Immature natural killer cell (primary cell): ENCODE results near the gene TNS3. TPM values are rescaled to one million over a fixed set of nuclear protein-coding genes. Genes with fewer than 3 reads are reported as not detected.

ENCODE experiments used
- DNase-seq, 3 donors: peaks; one replicate each; pipeline ENCODE4 v3.0.0; 2022; ENCODE audit warnings: mixed read lengths in 1 of 3
- H3K27ac Mint-ChIP-seq, 6 donors: one replicate each; pipeline ENCODE4 v1.8.0; 2020; ENCODE audit warnings: mixed read lengths in 6 of 6, mild to moderate bottlenecking in 5 of 6, inconsistent platforms in 4 of 6, moderate library complexity in 3 of 6
- H3K27me3 Mint-ChIP-seq, 3 donors: one replicate each; pipeline ENCODE4 v1.8.0; 2020 to 2021; ENCODE audit warnings: low read depth in 3 of 3, mild to moderate bottlenecking in 3 of 3, mixed read lengths in 3 of 3, moderate library complexity in 3 of 3, inconsistent platforms in 1 of 3
- H3K36me3 Mint-ChIP-seq, 3 donors: one replicate each; pipeline ENCODE4 v1.8.0; 2020; ENCODE audit warnings: mixed read lengths in 3 of 3, inconsistent platforms in 2 of 3, mild to moderate bottlenecking in 2 of 3
- H3K4me1 Mint-ChIP-seq, 2 donors: one replicate each; pipeline ENCODE4 v1.8.0; 2020; ENCODE audit warnings: inconsistent platforms in 2 of 2, mild to moderate bottlenecking in 2 of 2, mixed read lengths in 2 of 2, moderate library complexity in 1 of 2
- H3K4me3 Mint-ChIP-seq, 5 donors: one replicate each; pipeline ENCODE4 v1.8.0; 2020; ENCODE audit warnings: mild to moderate bottlenecking in 5 of 5, mixed read lengths in 5 of 5, inconsistent platforms in 3 of 5, moderate library complexity in 3 of 5
- H3K9me3 Mint-ChIP-seq, 6 donors: one replicate each; pipeline ENCODE4 v1.8.0; 2020; ENCODE audit warnings: mild to moderate bottlenecking in 6 of 6, mixed read lengths in 6 of 6, inconsistent platforms in 4 of 6, moderate library complexity in 3 of 6
- polyA plus RNA-seq, 3 donors: library from polyadenylated mRNA; unstranded; fragments of 300-500 nt; fragmentation: Illumina TruSeq; gene quantifications; one replicate each; pipeline ENCODE4 v1.2.3, GENCODE V29; 2021

TNS3 gene
- polyA plus RNA-seq, 3 donors from 2014 or later = 0.19 TPM; not detected in 2

GRCh38 chr7:47583739-47584535 lies 2.0 kb upstream of the TNS3 start:
- H3K4me1 Mint-ChIP-seq = no peaks in the 10 kb centered on the region
- H3K27me3 Mint-ChIP-seq = peaks cover 1 to 14% (median 11%) of the 10 kb centered on the region in 3 donors
- peaks cover 0 to 9% (median 3%) of the 10 kb centered on the region in 3 donors for H3K36me3 Mint-ChIP-seq
- H3K27ac Mint-ChIP-seq = no peak overlapping the region
- peaks cover 0 to 3% (median 0%) of the 10 kb centered on the region in 6 donors for H3K9me3 Mint-ChIP-seq
- no peak for DNase-seq
- no peak overlapping the region for H3K4me3 Mint-ChIP-seq

- no peak overlapping the region for H3K27ac Mint-ChIP-seq
- no peaks in the 10 kb centered on the region for H3K4me1 Mint-ChIP-seq
- peaks cover 0 to 9% (median 3%) of the 10 kb centered on the region in 3 donors for H3K36me3 Mint-ChIP-seq
- peaks cover 0 to 3% (median 0%) of the 10 kb centered on the region in 6 donors for H3K9me3 Mint-ChIP-seq
- no peak for DNase-seq
- H3K27me3 Mint-ChIP-seq = peaks cover 1 to 14% (median 11%) of the 10 kb centered on the region in 3 donors
- H3K4me3 Mint-ChIP-seq = no peak overlapping the region
These were observed 1.1 kb upstream of the TNS3 start for GRCh38 chr7:47582764-47583738.

GRCh38 chr7:47581438-47581803 lies 490 bp downstream of the TNS3 start:
- DNase-seq = no peak
- Mint-ChIP-seq H3K9me3 (peaks cover 0 to 1% (median 0%) of the 10 kb centered on the region in 6 donors), H3K27me3 (peaks cover 3 to 14% (median 12%) of the 10 kb centered on the region in 3 donors), H3K27ac (no peak overlapping the region), H3K4me1 (no peaks in the 10 kb centered on the region), H3K4me3 (no peak overlapping the region), H3K36me3 (peaks cover 0 to 9% (median 3%) of the 10 kb centered on the region in 3 donors)

- Mint-ChIP-seq H3K4me1 (no peaks in the 10 kb centered on the region), H3K4me3 (peak overlapping the region in 1 of 5 donors; percentile 29), H3K9me3 (no peaks in the 10 kb centered on the region), H3K27ac (no peak overlapping the region), H3K36me3 (peaks cover 0 to 9% (median 3%) of the 10 kb centered on the region in 3 donors), H3K27me3 (peaks cover 3 to 14% (median 12%) of the 10 kb centered on the region in 3 donors)
- no peak for DNase-seq
These were observed 1.0 kb downstream of the TNS3 start for GRCh38 chr7:47580811-47581331.

DNA sequence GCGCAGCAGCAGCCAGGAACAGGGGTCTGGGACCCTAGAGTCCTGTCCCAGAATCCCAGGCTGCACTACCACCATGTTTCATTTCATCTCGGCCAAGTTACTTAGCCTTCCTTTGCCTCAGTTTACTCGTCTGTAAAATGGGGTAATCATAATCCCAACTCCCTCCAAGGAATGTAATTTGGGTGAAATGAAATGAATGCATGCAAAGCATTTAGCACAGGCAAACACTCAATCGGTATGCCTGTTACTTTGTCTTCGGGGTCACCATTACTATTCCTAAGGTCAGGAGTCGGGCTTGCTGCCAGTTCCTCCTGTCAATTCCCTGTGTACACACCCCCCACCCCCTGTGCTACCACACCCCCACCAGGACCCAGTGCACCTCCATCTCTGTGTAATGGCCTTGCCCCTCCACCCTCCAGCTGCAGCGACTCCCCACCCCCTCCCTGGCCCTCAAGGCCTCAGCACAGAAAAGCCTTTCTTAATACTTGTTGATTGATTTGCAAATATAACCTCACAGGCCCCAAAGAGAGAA lies 1.7 kb downstream of the TNS3 start:
- Mint-ChIP-seq H3K4me1 (no peaks in the 10 kb centered on the region), H3K27me3 (peaks cover 4 to 14% (median 12%) of the 10 kb centered on the region in 3 donors), H3K36me3 (peaks cover 0 to 4% (median 3%) of the 10 kb centered on the region in 3 donors), H3K27ac (no peak overlapping the region), H3K4me3 (no peak overlapping the region), H3K9me3 (no peaks in the 10 kb centered on the region)
- no peak for DNase-seq

GRCh38 chr7:47579458-47579857 lies 2.5 kb downstream of the TNS3 start:
- Mint-ChIP-seq H3K4me1 (no peaks in the 10 kb centered on the region), H3K4me3 (no peak overlapping the region), H3K27ac (no peak overlapping the region), H3K36me3 (peaks cover 0 to 3% (median 2%) of the 10 kb centered on the region in 3 donors), H3K27me3 (peaks cover 4 to 14% (median 12%) of the 10 kb centered on the region in 3 donors), H3K9me3 (no peaks in the 10 kb centered on the region)
- no peak for DNase-seq

- peaks cover 0 to 2% of the 10 kb centered on the region in 2 donors for H3K4me1 Mint-ChIP-seq
- H3K36me3 Mint-ChIP-seq = peaks cover 0 to 3% (median 0%) of the 10 kb centered on the region in 3 donors
- no peak for DNase-seq
- no peaks in the 10 kb centered on the region for H3K9me3 Mint-ChIP-seq
- no peak overlapping the region for H3K4me3 Mint-ChIP-seq
- H3K27me3 Mint-ChIP-seq = peaks cover 4 to 14% (median 12%) of the 10 kb centered on the region in 3 donors
- no peak overlapping the region for H3K27ac Mint-ChIP-seq
These were observed 3.2 kb downstream of the TNS3 start for GRCh38 chr7:47578579-47579270.

GRCh38 chr7:47577321-47577919 lies 4.5 kb downstream of the TNS3 start:
- Mint-ChIP-seq H3K27ac (no peak overlapping the region), H3K4me3 (no peak overlapping the region), H3K27me3 (peaks cover 4 to 9% (median 7%) of the 10 kb centered on the region in 3 donors), H3K4me1 (peaks cover 0 to 2% of the 10 kb centered on the region in 2 donors), H3K9me3 (no peaks in the 10 kb centered on the region), H3K36me3 (peaks cover 0 to 3% (median 0%) of the 10 kb centered on the region in 3 donors)
- DNase-seq = no peak

- Mint-ChIP-seq H3K4me3 (no peak overlapping the region), H3K27ac (no peak overlapping the region)
These were observed 5.0 kb downstream of the TNS3 start for GRCh38 chr7:47576866-47577306.

DNA sequence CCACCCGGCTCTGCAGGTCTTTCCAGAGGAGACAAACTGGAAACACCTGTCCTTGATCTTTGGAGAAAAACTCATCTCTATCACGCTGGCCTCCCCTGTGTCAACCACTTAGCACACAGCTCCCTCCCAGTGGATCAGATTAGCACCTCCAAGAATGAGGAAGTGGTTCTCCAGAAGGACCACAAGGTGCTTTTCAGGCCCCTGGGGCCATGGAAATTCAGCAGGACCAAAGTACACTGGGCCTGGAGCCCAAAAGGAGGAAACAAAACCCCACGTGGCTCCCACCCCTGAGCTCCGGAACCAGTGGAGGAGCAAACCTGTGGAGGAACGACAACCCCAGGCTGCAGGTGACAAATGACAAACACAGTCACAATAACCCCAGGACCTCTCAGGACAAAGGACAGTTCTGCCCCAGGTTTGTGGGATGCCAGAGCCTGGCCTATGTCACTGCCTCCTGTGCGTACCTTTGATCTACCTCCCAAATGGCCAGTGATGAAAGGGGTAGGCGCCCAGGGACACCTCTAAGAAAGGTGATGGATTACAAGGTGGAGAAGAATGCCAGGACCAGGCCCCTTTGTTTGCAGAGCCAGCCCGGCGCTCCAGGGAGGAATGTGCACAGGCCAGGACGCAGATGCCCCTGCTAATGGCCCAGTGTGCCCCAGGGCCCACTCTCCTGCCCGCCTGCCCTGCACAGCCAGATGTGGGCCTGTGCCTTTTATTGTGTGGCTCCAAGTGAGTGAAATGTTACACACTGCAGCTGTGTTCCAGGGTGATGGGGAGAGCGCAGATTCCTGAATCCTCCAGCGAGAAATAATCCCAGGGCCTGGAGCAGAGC lies 5.7 kb downstream of the TNS3 start:
- H3K27me3 Mint-ChIP-seq = peaks cover 4 to 9% (median 5%) of the 10 kb centered on the region in 3 donors
- DNase-seq = no peak
- H3K4me1 Mint-ChIP-seq = peaks cover 0 to 2% of the 10 kb centered on the region in 2 donors
- H3K9me3 Mint-ChIP-seq = no peaks in the 10 kb centered on the region
- H3K4me3 Mint-ChIP-seq = no peak overlapping the region
- peaks cover 0 to 3% (median 0%) of the 10 kb centered on the region in 3 donors for H3K36me3 Mint-ChIP-seq
- H3K27ac Mint-ChIP-seq = no peak overlapping the region

More at GRCh38 chr7:47576866-47577306, 5.0 kb downstream of the TNS3 start:
- H3K9me3 Mint-ChIP-seq = no peaks in the 10 kb centered on the region
- peaks cover 4 to 9% (median 5%) of the 10 kb centered on the region in 3 donors for H3K27me3 Mint-ChIP-seq
- peaks cover 0 to 3% (median 0%) of the 10 kb centered on the region in 3 donors for H3K36me3 Mint-ChIP-seq
- peaks cover 0 to 2% of the 10 kb centered on the region in 2 donors for H3K4me1 Mint-ChIP-seq
- DNase-seq = no peak

- Mint-ChIP-seq H3K9me3 (no peaks in the 10 kb centered on the region), H3K36me3 (no peaks in the 10 kb centered on the region), H3K27ac (peak overlapping the region in 1 of 6 donors; percentile 25), H3K27me3 (peaks cover 3 to 5% (median 5%) of the 10 kb centered on the region in 3 donors), H3K4me3 (no peak overlapping the region), H3K4me1 (peaks cover 0 to 2% of the 10 kb centered on the region in 2 donors)
- no peak for DNase-seq
These were observed 7.2 kb downstream of the TNS3 start for GRCh38 chr7:47574482-47575329.
